ENCODE measurements around the gene FADS3.

Gene FADS3

GRCh38 chr11:61905067-61905696, 13.8 kb upstream of the FADS3 start:
- DNase-seq (ENCODE audit: extremely low read depth, insufficient read length): no peak
- Histone ChIP-seq H3K27me3 (replicated peaks; ENCODE audit: control insufficient read depth, insufficient read depth, low read length) (peaks cover 1% of the 10 kb centered on the region; the same call in 1 of the 2 replicates), H3K4me3 (replicated peaks; ENCODE audit: low read depth, low read length) (no peak overlapping the region), H3K36me3 (ENCODE audit: control insufficient read depth, insufficient read depth, low read length) (no peaks in the 10 kb centered on the region)
- TF ChIP-seq CTCF (IDR thresholded peaks at IDR 0.05; ENCODE audit: insufficient read depth, low read length, poor library complexity, severe bottlenecking): no peak

GRCh38 chr11:61904539-61905048, 13.2 kb upstream of the FADS3 start:
- no peak for TF ChIP-seq CTCF (IDR thresholded peaks at IDR 0.05; ENCODE audit: insufficient read depth, low read length, poor library complexity, severe bottlenecking)
- H3K27me3 ChIP-seq (replicated peaks; ENCODE audit: control insufficient read depth, insufficient read depth, low read length): peaks cover 1% of the 10 kb centered on the region; the same call in 1 of the 2 replicates
- no peak overlapping the region for H3K4me3 ChIP-seq (replicated peaks; ENCODE audit: low read depth, low read length)
- no peaks in the 10 kb centered on the region for H3K36me3 ChIP-seq (ENCODE audit: control insufficient read depth, insufficient read depth, low read length)
- no peak for DNase-seq (ENCODE audit: extremely low read depth, insufficient read length)

- H3K36me3 ChIP-seq (ENCODE audit: control insufficient read depth, insufficient read depth, low read length): no peaks in the 10 kb centered on the region
- H3K4me3 ChIP-seq (replicated peaks; ENCODE audit: low read depth, low read length): no peak overlapping the region
- DNase-seq (ENCODE audit: extremely low read depth, insufficient read length): no peak
- peaks cover 1% of the 10 kb centered on the region; the same call in 1 of the 2 replicates for H3K27me3 ChIP-seq (replicated peaks; ENCODE audit: control insufficient read depth, insufficient read depth, low read length)
- no peak for TF ChIP-seq CTCF (IDR thresholded peaks at IDR 0.05; ENCODE audit: insufficient read depth, low read length, poor library complexity, severe bottlenecking)
Observed at GRCh38 chr11:61903845-61904244, 12.5 kb upstream of the FADS3 start.

- peaks cover 1% of the 10 kb centered on the region; the same call in 1 of the 2 replicates for H3K27me3 ChIP-seq (replicated peaks; ENCODE audit: control insufficient read depth, insufficient read depth, low read length)
- no peak for TF ChIP-seq CTCF (IDR thresholded peaks at IDR 0.05; ENCODE audit: insufficient read depth, low read length, poor library complexity, severe bottlenecking)
- DNase-seq (ENCODE audit: extremely low read depth, insufficient read length): no peak
- no peaks in the 10 kb centered on the region for H3K36me3 ChIP-seq (ENCODE audit: control insufficient read depth, insufficient read depth, low read length)
- no peak overlapping the region for H3K4me3 ChIP-seq (replicated peaks; ENCODE audit: low read depth, low read length)
Observed at GRCh38 chr11:61902313-61902712, 11.0 kb upstream of the FADS3 start.

- TF ChIP-seq CTCF (IDR thresholded peaks at IDR 0.05; ENCODE audit: insufficient read depth, low read length, poor library complexity, severe bottlenecking): no peak
- no peak for DNase-seq (ENCODE audit: extremely low read depth, insufficient read length)
- peaks cover 1% of the 10 kb centered on the region; the same call in 1 of the 2 replicates for H3K27me3 ChIP-seq (replicated peaks; ENCODE audit: control insufficient read depth, insufficient read depth, low read length)
- H3K4me3 ChIP-seq (replicated peaks; ENCODE audit: low read depth, low read length): no peak overlapping the region
- no peaks in the 10 kb centered on the region for H3K36me3 ChIP-seq (ENCODE audit: control insufficient read depth, insufficient read depth, low read length)
Observed at GRCh38 chr11:61901397-61901796, 10.1 kb upstream of the FADS3 start.
